ENCODE data around the gene ART4. TPM values are rescaled to one million over a fixed set of nuclear protein-coding genes. Genes with fewer than 3 reads are reported as not detected.
A peak's percentile ranks its signal among the peaks of the same experiment; 100 is the strongest.

The ART4 gene
- total RNA-seq, 2 donors from 2014 or later = not detected

- no peaks in the 10 kb centered on the region for H3K9me3 Mint-ChIP-seq
- no peak overlapping the region for H3K27ac Mint-ChIP-seq
- no peak overlapping the region for H3K4me3 Mint-ChIP-seq
- no peaks in the 10 kb centered on the region for H3K36me3 Mint-ChIP-seq (ENCODE audit: insufficient read depth in 2 of 2)
- ATAC-seq (replicated peaks in 1 of 2) = no peak
- H3K27me3 Mint-ChIP-seq (ENCODE audit: low read depth) = no peaks in the 10 kb centered on the region
- no peak for DNase-seq
- peaks cover 11% of the 10 kb centered on the region for H3K4me1 Mint-ChIP-seq (ENCODE audit: low read depth)
Observed at GRCh38 chr12:14846042-14846587, 2.8 kb upstream of the ART4 start.

DNA sequence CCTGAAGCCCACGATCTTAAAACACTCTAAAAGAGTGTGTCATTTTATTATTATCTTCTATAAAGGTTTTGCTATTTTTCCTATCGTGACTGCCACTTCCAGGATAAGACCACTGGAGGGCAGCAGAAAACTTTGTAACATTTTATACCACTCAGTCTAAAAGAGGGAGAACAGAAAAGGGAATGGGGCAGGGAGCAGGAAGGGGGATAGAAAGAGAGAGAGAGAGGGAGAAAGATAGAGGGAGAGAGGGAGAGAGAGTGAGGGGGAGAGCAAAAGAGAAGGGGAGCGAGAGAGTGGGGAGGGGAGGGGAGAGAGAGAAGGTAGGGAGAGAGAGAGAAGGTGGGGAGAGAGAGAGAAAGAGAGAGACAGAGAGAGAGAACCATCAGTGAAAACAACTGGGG is 2.0 kb upstream of the ART4 start:
- H3K27ac Mint-ChIP-seq = no peak overlapping the region
- no peaks in the 10 kb centered on the region for H3K9me3 Mint-ChIP-seq
- ATAC-seq (replicated peaks in 1 of 2) = peak; percentile 37 to 53
- peaks cover 11% of the 10 kb centered on the region for H3K4me1 Mint-ChIP-seq (ENCODE audit: low read depth)
- H3K4me3 Mint-ChIP-seq = peak overlapping the region; percentile 9 to 60
- H3K36me3 Mint-ChIP-seq (ENCODE audit: insufficient read depth in 2 of 2) = no peaks in the 10 kb centered on the region
- DNase-seq = peak; percentile 21
- H3K27me3 Mint-ChIP-seq (ENCODE audit: low read depth) = peaks cover 6% of the 10 kb centered on the region

DNA sequence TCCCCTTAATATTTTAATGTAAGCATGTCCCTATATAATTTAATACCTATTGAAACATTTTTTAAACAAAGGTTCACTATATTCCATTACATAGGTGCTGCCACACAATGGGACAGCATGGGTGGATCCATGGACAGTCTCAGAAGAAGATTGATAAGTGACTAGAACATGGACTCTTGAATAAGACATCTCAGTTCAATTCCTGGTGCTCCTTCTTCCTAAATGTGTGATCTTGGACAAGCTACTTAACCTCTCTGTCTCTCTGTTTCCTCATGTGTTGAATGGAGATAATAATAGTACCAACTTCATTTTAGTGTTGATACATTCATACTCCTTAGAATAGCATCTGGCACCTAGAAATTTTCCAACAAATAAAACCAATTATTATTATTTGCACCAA is 1.1 kb upstream of the ART4 start:
- no peak for ATAC-seq (replicated peaks in 1 of 2)
- Mint-ChIP-seq H3K4me1 (ENCODE audit: low read depth) (peaks cover 11% of the 10 kb centered on the region), H3K36me3 (ENCODE audit: insufficient read depth in 2 of 2) (no peaks in the 10 kb centered on the region), H3K4me3 (no peak overlapping the region), H3K9me3 (no peaks in the 10 kb centered on the region), H3K27me3 (ENCODE audit: low read depth) (peaks cover 15% of the 10 kb centered on the region), H3K27ac (no peak overlapping the region)
- no peak for DNase-seq

- no peak overlapping the region for H3K4me3 Mint-ChIP-seq
- peaks cover 19% of the 10 kb centered on the region for H3K27me3 Mint-ChIP-seq (ENCODE audit: low read depth)
- ATAC-seq (replicated peaks in 1 of 2) (no peak), DNase-seq (no peak)
- H3K9me3 Mint-ChIP-seq = no peaks in the 10 kb centered on the region
- no peak overlapping the region for H3K27ac Mint-ChIP-seq
- peaks cover 11% of the 10 kb centered on the region for H3K4me1 Mint-ChIP-seq (ENCODE audit: low read depth)
- H3K36me3 Mint-ChIP-seq (ENCODE audit: insufficient read depth in 2 of 2) = no peaks in the 10 kb centered on the region
Observed at GRCh38 chr12:14842315-14842714, 1.0 kb downstream of the ART4 start.

DNA sequence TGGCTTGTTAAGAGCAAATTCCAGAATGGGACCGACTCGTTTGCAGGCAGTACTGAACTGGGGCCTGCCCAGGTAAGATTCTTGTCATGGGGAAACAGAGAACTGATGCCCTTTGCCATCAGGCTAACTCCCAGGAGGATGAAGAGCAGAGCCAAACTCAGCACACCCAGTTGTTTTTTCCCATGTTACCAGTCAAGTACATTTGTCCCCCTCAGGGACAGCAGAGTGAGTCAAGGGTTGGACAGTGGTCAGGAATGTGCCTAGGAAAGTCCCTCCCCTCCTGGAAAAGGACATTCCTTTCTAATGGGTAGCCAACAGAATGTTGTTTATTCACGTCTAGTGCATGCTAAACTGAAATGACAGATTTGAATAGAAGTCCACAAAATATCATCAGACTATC is 1.6 kb downstream of the ART4 start:
- H3K27ac Mint-ChIP-seq = no peak overlapping the region
- ATAC-seq (replicated peaks in 1 of 2) (no peak), DNase-seq (no peak)
- H3K9me3 Mint-ChIP-seq = no peaks in the 10 kb centered on the region
- peaks cover 11% of the 10 kb centered on the region for H3K4me1 Mint-ChIP-seq (ENCODE audit: low read depth)
- peaks cover 19% of the 10 kb centered on the region for H3K27me3 Mint-ChIP-seq (ENCODE audit: low read depth)
- H3K36me3 Mint-ChIP-seq (ENCODE audit: insufficient read depth in 2 of 2) = no peaks in the 10 kb centered on the region
- no peak overlapping the region for H3K4me3 Mint-ChIP-seq

- ATAC-seq (replicated peaks in 1 of 2) (no peak), DNase-seq (no peak)
- Mint-ChIP-seq H3K9me3 (no peaks in the 10 kb centered on the region), H3K4me1 (ENCODE audit: low read depth) (peaks cover 11% of the 10 kb centered on the region), H3K4me3 (no peak overlapping the region), H3K27ac (no peak overlapping the region), H3K36me3 (ENCODE audit: insufficient read depth in 2 of 2) (no peaks in the 10 kb centered on the region), H3K27me3 (ENCODE audit: low read depth) (peaks cover 19% of the 10 kb centered on the region)
Observed at GRCh38 chr12:14840616-14841015, 2.7 kb downstream of the ART4 start.

- Mint-ChIP-seq H3K9me3 (no peaks in the 10 kb centered on the region), H3K4me3 (no peak overlapping the region), H3K36me3 (ENCODE audit: insufficient read depth in 2 of 2) (no peaks in the 10 kb centered on the region), H3K27ac (no peak overlapping the region), H3K4me1 (ENCODE audit: low read depth) (peaks cover 5% of the 10 kb centered on the region), H3K27me3 (ENCODE audit: low read depth) (peaks cover 26% of the 10 kb centered on the region)
- no peak for ATAC-seq (replicated peaks in 1 of 2)
- no peak for DNase-seq
Observed at GRCh38 chr12:14839262-14839661, 4.1 kb downstream of the ART4 start.

- H3K4me3 Mint-ChIP-seq = peak overlapping the region in 1 of 2 donors; percentile 10
- H3K27ac Mint-ChIP-seq = no peak overlapping the region
- DNase-seq = no peak
- peaks cover 5% of the 10 kb centered on the region for H3K4me1 Mint-ChIP-seq (ENCODE audit: low read depth)
- no peaks in the 10 kb centered on the region for H3K36me3 Mint-ChIP-seq (ENCODE audit: insufficient read depth in 2 of 2)
- peaks cover 34% of the 10 kb centered on the region for H3K27me3 Mint-ChIP-seq (ENCODE audit: low read depth)
- peak; percentile 53 to 74 for ATAC-seq (replicated peaks in 1 of 2)
- no peaks in the 10 kb centered on the region for H3K9me3 Mint-ChIP-seq
Observed at GRCh38 chr12:14836336-14837210, 6.8 kb downstream of the ART4 start.

DNA sequence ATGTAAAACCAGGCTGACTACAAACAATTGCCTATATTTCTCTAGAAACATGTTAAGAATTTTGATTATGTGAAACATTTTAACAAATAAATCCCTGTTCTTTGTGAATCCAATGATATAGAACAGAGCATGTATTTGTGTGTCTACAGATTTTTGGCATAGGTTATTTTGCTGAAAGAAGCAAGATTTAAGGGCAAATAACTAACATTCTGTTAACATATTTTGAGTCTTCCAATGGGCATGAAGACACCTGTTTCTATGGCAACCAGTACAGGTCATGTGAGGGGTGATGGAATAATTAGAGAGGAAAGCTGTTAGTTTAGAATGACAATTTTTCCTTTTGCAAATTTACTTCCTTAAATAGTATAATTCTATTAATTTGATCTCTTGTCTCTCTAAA is 8.8 kb downstream of the ART4 start:
- Mint-ChIP-seq H3K4me3 (no peak overlapping the region), H3K27ac (no peak overlapping the region), H3K4me1 (ENCODE audit: low read depth) (peaks cover 5% of the 10 kb centered on the region), H3K9me3 (no peaks in the 10 kb centered on the region), H3K36me3 (ENCODE audit: insufficient read depth in 2 of 2) (no peaks in the 10 kb centered on the region), H3K27me3 (ENCODE audit: low read depth) (peaks cover 20% of the 10 kb centered on the region)
- no peak for DNase-seq
- ATAC-seq (replicated peaks in 1 of 2) = no peak

DNA sequence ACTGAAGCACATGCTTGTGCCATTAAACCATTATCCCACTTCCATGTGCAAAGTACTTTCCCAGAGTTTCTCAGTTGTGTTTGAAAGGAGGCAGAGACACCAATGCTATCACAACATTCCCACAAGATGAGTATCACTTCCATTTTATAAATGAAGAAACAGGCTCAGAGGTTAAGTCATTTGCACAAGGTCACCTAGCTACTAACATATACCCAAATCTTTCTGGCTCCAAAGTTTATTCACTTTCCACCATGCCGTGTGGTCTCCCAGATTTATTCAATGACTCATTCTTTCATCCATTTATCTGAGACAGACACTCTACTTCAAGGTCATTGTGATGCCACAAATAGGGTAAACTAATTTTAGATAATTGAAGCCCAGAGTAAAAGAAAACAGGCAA is 9.4 kb downstream of the ART4 start:
- Mint-ChIP-seq H3K27me3 (ENCODE audit: low read depth) (peaks cover 15% of the 10 kb centered on the region), H3K4me3 (no peak overlapping the region), H3K27ac (no peak overlapping the region), H3K36me3 (ENCODE audit: insufficient read depth in 2 of 2) (no peaks in the 10 kb centered on the region), H3K9me3 (no peaks in the 10 kb centered on the region), H3K4me1 (ENCODE audit: low read depth) (peaks cover 5% of the 10 kb centered on the region)
- ATAC-seq (replicated peaks in 1 of 2) (no peak), DNase-seq (no peak)

DNA sequence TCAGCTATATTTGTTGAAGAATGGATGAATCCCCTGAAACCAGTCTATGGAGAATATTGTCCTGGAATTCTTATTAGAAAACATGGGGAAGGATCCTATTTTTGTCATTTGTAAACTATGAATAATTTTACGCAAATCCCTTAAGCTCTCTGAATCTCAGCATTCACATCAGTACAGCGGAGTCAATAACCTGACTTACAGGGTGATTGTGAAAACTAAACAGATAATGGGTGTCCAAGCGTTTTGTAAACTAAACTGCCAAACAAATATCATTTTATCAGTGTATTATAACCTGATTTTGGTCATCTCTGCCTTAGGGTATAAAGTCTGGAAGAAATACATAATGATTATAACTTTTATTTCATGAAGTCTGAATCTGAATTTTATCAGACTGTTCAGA is 10.0 kb downstream of the ART4 start:
- DNase-seq = no peak
- peaks cover 15% of the 10 kb centered on the region for H3K27me3 Mint-ChIP-seq (ENCODE audit: low read depth)
- peaks cover 5% of the 10 kb centered on the region for H3K4me1 Mint-ChIP-seq (ENCODE audit: low read depth)
- no peak for ATAC-seq (replicated peaks in 1 of 2)
- H3K27ac Mint-ChIP-seq = no peak overlapping the region
- H3K9me3 Mint-ChIP-seq = no peaks in the 10 kb centered on the region
- no peaks in the 10 kb centered on the region for H3K36me3 Mint-ChIP-seq (ENCODE audit: insufficient read depth in 2 of 2)
- H3K4me3 Mint-ChIP-seq = no peak overlapping the region

- ATAC-seq (replicated peaks in 1 of 2) = peak in 1 of 2 donors; percentile 45
- H3K27me3 Mint-ChIP-seq (ENCODE audit: low read depth) = peaks cover 4% of the 10 kb centered on the region
- H3K27ac Mint-ChIP-seq = no peak overlapping the region
- no peak overlapping the region for H3K4me3 Mint-ChIP-seq
- peaks cover 14% of the 10 kb centered on the region for H3K4me1 Mint-ChIP-seq (ENCODE audit: low read depth)
- no peaks in the 10 kb centered on the region for H3K36me3 Mint-ChIP-seq (ENCODE audit: insufficient read depth in 2 of 2)
- DNase-seq = no peak
- no peaks in the 10 kb centered on the region for H3K9me3 Mint-ChIP-seq
Observed at GRCh38 chr12:14828892-14829291, 14.4 kb downstream of the ART4 start.

GRCh38 chr12:14827043-14827442 is 16.3 kb downstream of the ART4 start:
- H3K4me3 Mint-ChIP-seq = no peak overlapping the region
- DNase-seq (no peak), ATAC-seq (replicated peaks in 1 of 2) (no peak)
- no peaks in the 10 kb centered on the region for H3K27me3 Mint-ChIP-seq (ENCODE audit: low read depth)
- no peaks in the 10 kb centered on the region for H3K9me3 Mint-ChIP-seq
- H3K36me3 Mint-ChIP-seq (ENCODE audit: insufficient read depth in 2 of 2) = no peaks in the 10 kb centered on the region
- no peak overlapping the region for H3K27ac Mint-ChIP-seq
- H3K4me1 Mint-ChIP-seq (ENCODE audit: low read depth) = peaks cover 25% of the 10 kb centered on the region

GRCh38 chr12:14826491-14826890 is 16.8 kb downstream of the ART4 start:
- Mint-ChIP-seq H3K9me3 (no peaks in the 10 kb centered on the region), H3K4me1 (ENCODE audit: low read depth) (peaks cover 25% of the 10 kb centered on the region), H3K27me3 (ENCODE audit: low read depth) (no peaks in the 10 kb centered on the region), H3K36me3 (ENCODE audit: insufficient read depth in 2 of 2) (no peaks in the 10 kb centered on the region), H3K4me3 (no peak overlapping the region), H3K27ac (no peak overlapping the region)
- DNase-seq (no peak), ATAC-seq (replicated peaks in 1 of 2) (no peak)

All from activated T-cell treated with anti-CD3 and anti-CD28 coated beads, Interleukin-2, amount 50 U/mL, for 72 hours (primary cell).